Measurements from ENCODE around the gene ARPC5L.

Gene ARPC5L

DNA sequence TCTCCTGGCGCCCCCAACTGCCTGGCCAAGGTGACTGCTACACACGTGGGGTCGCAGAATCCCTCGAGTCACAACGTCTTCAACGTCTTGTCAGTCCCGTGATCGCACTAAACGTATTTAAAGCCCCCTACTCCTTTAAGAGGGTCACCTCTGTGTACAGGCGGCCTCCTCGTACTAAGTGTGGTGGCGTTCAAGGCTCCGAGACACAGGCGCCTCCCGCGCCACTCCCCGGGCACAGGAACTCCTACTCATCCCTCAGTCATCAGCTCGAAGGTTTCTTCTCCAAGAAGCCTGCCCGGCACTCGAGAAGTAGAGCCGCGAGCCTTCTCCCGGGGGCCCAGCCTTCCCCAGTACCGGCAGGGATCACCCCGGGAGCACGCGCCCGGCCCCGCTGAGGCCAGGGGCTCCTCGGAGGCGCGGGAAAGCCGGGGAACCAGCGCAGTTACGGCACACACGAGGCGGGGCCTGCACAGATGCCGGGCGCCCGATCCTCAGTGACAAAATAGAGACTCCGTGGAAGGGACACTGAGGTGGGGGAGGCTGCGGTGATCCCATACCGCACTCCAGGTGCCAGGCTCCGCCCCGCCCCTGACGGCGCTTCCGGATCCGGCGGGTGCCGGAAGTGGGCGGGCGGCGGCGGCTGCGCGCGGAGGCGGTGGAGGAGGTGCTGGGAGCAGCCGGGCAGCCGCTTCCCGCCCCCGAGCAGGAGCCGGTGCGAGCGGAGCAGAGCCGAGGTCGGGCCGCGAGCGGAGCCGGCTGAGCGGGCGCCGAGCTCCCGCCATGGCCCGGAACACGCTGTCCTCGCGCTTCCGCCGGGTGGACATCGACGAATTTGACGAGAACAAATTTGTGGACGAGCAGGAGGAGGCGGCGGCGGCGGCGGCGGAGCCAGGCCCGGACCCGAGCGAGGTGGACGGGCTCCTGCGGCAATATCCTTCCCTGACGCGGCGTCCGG, 6.9 kb downstream of the ARPC5L start:
- DNase-seq = peak; percentile 79

DNA sequence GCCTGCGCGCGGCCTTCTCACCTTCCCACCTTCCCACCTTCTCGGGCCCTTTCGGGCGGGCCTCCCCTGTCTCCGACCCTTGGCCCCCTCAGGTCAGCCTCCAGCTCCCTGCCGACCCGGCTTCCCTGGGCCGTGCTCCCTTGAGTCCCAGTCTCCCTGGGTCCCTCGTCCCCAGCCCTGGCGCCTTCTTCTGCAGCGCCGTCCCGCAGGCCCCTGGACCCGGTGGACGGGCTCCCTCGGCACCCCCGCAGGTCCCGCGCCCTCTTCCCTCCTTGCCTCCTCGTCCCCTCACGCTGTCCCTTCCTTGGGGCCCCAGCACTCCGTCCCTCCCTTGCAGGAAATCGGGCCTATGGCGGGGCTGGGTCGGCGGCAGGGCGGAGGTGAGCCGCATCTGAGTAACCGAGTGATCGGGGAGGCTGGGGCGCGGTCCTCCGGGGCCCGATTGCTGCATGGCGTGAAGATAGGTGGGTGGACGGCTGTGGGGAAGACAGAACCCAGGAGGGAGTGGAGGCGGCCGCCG, 7.6 kb downstream of the ARPC5L start:
- no peak for DNase-seq

DNA sequence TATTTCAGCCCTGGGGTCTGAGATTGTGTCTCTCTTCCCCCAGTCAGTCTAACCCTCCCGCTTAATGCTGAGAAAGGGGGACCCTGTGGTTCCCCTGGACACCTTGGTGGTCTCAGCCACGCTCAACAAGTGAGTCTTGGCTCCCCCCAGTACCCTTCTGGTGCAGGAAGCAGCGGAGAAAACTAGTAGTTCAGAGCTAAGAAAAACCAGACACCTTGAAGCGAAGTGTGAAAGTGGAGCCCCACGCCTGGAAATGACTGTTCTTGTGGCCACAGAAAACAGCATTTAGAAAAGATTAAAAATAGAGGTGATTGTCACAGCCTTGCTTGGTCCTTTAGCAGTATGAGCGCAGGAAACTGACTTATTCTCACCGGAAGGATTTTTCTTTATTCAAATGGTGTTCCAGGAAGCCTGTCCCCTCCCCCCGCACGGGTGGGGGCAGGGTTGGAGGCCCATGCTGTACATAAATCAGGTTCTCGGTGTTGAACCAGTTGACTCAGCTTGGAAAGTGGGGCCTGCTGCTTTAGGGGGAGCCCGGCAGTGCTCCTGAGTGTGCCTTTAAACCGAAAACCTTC, 8.1 kb downstream of the ARPC5L start:
- peak; percentile 49 for DNase-seq

DNA sequence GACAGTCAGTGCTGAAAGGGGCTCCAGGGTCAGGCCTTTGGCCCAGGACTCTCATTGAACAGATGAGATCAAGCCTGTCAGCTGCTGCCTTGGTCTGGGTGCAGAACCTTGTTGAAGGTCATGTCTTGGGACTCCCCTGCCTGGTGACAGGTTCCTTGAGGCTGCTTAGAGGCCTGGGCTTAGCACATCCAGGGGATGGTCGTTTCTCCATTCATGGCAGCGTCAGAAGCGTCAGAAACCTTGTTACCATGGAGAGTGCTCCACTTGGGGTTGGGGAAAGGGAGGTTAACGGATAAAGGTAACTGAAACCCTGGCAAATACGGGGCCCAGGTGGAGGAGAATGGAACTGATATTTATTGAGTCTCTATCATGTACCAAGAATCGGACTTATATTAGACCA, 8.8 kb downstream of the ARPC5L start:
- no peak for DNase-seq

DNA sequence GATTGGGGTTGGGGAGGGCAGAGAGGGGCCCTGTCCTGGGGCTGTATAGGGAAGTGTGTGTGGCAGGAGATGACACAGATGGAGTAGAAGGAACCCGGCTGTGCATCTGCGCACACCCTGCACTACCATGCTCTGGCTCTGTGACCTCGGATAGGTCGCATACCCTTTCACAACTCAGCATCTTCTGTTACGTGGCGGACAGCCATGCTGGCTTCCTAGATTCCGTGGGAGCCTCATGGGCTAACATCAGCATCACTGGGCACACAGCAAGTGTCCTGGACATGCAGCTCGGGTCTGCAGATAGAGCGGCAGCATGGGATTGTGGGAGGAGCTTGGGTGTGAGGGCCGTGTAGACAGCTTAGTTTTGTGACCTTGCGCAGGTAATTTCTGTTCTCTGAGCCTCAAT, 9.2 kb downstream of the ARPC5L start:
- no peak for DNase-seq

DNA sequence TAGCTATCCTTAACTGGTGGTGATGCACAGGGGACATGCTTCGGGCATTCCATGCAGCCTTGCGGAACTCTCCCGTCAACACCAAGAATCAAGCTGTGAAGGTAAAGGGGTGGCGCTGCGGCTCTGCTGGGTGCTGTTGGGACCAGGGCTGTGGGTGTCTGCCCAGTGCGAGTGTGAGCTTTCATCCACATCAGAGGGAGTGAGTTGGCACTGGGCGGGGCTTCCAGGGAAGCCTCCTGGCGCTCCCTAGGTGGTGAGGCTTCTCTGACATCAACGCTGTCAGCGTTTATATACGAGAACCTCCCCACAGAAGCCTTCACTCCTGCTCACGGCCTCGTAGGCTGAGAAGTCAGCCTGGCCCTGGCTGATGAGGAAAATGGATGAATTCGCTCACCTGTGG, 11.7 kb downstream of the ARPC5L start:
- DNase-seq = no peak

DNA sequence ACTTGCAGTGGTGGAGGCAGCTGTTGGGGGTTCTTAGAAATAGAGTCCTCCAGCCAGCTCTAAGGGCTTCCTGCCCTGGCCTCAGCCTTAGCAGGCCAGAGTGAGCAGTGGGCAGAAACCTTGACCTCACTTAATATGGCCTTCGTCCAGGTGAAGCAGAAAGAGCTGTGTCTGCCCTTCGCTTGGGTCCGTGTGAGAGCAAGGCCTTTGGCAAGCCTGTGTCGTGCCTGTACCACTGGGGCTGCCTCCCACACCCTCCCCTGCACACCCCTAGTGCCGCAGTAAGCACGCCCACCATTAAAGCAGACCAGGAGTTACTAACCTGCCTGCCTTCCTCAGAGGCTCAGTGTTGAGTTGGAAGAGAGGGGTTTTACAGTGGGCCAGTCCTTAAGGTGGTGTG, 13.6 kb downstream of the ARPC5L start:
- DNase-seq = no peak

DNA sequence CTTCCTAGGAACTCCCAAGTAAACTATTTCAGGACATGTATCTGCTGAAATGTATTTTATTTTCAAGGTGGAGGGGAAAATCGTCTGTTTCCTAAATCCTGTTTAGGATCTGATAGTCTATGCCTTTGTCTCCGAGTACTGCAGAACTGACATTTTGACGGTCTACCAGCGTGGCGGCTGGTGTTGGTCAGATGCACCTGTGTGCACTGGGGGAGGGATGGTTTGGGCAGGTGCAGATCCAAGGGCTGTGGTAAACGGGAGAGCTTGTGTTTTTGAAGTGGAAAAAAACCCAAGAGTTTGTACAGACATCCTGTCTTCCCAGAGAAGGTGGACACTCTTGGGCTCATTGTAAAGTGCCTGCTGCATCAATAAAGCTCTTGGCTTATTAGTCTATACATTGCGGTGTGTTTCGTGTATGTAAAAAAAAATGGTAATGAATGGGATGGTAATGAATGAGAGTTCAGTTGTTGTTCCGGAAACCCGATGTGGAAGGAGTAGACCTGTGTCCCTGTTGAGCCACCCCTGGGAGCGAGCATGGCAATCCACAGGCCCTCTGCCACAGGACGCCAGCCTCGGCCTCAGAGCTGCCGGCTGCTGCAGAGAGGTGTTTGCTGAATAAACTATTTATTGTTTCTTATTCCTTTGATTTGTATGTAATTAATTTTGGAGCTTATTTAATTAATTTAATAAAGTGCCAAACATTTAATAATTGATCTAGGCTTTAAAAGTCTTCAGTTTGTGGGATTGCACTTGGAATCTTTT, 15.3 kb downstream of the ARPC5L start:
- no peak for DNase-seq

DNA sequence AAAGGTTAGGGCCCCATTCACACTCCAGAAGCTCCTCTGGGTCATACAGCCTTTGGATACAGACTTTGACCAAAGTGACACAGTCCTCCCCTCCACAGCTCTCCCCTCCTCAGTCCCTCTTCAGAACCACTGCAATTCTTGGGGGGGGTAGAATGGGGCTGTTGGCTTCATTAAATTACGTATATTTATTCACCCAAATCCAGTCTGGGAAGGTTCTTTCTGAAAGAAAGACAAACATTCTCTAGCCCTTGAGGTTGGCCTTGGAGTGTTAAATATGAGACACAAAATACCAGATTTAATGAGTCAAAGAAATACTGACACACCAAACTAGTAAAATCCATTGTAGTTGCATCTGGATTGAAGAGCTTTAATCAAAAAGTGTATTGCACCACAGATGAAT, 16.1 kb downstream of the ARPC5L start:
- DNase-seq = no peak

DNA sequence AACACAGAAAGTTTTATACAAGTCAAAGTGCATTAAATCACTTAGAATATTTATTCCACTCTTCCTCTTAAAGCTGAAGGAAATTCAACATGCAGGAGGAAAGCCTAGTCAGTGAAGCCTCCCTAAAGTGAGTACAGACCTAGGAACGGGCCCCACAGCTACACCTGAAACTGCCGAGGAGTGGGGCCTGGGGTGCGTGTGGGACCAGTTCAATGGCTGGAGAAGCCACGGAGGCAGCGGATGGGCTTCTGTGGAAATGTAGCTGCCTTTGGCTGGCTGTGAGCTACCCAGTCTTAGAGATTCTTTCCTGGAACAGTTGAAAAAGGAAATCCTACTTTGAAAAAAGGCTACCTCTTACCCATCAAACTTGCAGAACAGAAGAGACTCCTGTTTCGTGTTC, 16.6 kb downstream of the ARPC5L start:
- DNase-seq = no peak

DNA sequence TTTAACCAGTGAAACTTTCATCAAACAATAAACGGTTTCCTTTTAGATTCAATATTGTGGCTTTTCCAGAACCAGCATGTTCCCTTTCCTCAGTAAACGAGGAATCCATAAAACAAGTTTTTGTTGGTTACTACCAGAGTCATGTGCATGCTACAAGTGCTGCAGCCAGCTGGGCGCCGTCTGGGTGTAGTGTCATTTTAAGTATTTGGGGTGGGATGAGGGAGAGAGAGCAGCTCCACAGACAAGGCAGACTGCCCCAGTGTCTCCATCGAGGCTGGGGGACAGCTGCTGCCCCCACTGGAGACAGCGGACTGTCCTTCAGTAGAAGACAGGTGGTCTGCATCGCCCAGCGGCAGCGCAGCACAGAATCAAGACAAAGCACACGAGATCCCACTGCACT, 17.3 kb downstream of the ARPC5L start:
- no peak for DNase-seq

DNA sequence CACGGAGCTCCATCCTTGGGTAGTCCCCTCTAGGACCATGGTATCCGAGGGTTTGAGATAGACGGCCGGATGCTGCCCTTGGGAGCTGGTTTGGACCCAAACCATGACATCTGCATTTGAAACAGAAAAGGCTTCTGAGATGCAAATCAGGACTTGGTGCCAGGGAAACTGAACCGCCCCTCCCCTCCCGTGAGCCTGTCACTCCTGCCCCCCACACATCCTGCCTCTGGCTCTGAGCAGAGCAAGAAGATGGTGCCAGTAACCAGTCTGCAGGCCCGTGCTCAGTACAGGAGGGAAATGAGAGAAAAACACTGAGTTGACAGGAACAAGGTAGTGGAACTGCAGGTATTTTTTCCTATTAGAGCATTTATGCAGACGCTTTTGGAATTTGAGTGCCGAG, 18.6 kb downstream of the ARPC5L start:
- DNase-seq = no peak

DNA sequence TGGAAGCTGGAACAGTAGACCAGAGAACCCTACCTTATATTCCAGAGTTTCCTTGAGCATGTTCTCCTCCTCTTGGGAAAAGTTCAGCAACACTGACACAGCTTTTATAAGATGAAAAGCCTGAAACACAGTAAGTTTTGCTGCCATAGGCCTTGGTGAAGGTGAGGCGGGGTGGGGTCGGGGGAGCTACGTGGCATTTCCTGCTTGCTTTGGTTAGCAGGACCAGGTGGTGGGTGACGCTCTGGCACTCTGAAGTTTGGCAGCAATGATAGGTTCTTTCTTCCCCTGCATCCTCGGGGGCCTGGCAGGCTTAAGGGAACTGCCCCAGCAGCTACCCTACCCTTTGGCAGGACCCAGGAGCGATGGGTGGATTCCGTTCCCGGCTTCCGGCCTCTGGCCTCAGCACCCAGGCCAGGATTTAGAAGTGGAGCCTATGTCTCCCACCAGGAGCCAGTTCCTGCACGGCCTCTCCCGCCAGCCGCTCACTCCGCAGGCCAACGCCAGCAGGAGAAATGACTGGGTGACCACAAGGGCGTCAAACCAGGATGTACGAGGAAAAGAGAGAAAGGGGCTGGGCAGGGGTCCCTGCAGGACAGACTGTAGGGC, 19.3 kb downstream of the ARPC5L start:
- no peak for DNase-seq

DNA sequence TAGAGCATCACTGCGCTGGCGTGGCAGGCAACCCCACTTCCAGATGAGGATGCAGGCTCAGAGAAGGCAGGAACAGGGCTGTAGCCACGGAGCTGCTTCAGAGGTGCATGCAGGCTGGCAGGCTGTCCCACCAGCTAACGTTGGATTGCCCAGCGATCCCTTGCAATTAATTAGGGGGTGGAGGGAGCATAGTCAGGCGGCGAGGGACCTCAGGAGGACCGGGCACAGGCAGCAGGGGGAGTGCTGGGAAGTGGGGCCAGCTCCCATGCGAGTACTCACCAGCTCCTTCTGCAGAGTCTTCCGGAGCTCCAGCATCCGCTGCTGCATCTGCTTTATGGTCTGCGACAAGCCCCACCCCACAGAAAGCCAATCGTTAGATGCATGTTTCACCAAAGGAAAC, 20.3 kb downstream of the ARPC5L start:
- DNase-seq = no peak

DNA sequence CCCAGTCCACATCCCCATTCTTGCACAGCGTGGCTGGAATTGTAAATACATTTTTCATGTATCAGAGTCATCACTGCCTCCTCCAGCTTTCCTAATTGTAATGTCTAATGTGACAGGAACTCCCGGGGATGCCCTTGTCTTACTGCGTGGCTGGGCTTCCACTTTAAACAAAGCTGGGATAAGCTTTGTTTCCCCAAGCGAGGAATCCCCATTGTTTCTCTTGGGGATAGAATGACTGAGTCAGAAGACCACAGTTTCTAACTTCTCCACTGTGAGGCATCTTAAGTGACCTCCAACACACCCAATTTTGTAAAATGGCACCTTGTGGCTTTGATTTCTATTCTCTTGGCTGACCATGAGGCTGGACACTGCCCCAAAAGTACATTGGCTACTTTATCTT, 22.4 kb downstream of the ARPC5L start:
- peak; percentile 14 for DNase-seq

DNA sequence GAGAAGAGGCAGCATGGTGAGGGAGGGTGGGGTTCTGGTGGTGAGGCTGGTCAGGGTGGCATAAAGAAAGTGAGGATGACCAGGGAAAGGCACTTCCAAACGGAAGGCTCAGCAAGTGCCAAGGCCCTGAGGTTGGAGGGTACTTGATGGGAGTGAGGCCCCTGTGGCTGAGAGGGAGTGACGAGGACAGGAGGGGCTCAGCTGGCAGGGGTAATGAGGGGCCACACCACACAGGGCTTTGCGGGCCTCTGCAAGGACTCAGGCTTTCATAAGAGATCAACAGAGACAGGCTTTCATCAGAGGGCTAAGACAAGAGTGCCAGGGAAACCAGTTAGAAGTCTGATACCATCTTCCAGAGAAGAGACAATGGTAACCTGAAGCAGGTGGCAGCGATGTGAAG, 23.6 kb downstream of the ARPC5L start:
- no peak for DNase-seq

DNA sequence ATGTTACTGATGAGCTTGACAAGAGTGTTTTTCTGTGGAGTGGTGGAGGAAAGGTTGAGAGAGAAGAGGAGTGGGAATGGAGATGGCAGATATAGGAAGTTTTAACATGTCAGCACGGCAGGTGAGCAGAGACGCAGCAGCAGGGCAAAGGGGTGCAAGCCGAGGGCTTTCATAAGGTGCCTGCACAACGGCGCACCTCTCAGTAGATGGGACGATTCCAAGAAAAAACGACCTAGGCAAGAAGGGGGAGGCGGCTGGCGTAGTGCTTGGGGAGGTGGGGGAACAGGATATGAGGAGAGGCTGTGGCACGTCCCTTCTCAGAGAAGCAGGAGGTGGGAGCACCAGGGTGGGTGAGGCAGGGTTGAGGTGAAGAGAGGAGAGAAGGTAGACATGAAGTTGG, 24.5 kb downstream of the ARPC5L start:
- no peak for DNase-seq

DNA sequence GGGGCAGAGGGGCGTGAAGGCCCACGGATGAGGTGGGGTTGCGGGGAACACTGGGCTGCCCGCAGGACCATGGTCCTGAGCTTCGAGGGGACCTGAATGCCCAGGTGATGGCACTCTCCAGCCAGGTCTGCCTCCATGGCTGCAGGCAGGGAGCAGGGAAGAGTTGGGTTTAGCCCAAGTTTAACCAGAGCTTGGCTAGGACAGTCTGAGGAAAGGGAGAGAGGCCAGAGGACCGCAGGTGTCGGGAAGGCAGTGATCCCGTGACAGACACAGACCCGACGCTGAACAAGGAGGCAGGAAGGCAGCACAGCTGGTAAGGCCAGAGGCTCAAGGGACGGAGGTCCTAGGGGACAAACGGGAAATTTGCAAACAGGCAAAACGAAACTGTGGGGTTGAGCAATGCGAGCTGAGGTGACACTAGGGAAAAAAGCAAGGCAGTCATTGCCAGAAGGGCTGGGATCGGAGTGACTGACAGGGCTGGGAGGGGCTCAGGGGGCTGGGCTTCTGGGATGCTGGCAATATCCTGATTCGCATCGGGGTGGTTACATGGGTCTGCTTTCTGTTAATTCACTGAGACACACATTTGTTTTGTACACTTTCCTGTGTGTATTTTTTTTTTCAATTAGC, 25.0 kb downstream of the ARPC5L start:
- DNase-seq = no peak

DNA sequence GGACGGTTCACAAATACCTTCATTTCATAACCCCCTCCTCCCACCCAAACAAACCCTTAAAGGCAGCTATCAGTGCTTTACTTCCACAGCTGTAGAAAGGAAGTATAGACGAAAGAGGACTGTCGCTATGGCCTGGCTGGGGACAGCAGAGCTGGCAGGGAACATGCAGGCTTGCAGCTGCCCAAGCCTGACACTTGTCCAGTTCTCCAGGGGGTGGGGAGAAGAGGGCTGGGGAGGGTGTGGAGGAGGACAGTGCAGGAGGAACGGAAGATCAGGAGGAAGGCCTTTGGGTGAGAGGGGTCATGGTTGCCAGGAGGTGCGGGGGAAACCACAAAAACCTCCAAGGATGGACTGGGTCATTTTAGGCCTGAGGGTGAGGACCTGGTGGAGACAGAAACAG, 25.9 kb downstream of the ARPC5L start:
- DNase-seq = no peak

DNA sequence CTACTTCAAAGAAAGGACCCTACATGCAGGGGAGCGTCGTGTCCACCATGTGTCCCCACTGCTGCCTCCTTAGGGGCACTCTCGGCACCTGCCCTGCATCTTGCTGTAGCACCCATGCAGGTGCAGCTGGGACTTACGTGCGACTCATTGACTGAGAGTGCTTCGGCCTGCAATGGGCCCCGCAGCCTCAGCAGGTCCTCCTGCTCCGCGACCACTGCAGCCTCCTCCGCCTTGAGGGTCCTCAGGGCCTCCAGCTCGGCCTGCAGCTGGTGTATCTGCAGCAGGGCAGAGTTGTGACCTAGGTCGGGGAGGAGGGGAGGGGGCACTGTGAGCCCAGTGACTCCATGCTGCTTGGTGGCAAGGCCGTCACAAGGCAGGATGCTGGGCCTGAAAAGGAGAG, 27.1 kb downstream of the ARPC5L start:
- DNase-seq = no peak

DNA sequence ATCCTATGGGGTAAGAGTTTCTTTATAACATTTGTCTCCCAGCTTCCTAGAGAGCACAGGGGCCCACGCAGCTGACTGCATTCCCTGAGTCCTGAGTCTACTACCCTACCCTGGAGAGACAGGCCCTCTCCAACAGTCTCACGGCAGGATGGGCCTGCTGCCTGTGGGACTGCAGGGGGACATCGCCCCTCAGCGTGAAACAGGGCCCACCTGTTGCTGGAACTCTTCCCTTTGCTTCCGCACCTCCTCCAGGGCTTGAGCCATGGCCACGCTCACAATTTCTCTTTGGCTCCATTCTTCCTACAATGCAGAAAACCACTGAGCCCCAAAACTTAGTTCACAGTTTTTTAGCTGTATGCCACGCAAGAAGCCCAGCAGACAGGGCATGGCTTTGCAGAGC, 28.2 kb downstream of the ARPC5L start:
- no peak for DNase-seq

DNA sequence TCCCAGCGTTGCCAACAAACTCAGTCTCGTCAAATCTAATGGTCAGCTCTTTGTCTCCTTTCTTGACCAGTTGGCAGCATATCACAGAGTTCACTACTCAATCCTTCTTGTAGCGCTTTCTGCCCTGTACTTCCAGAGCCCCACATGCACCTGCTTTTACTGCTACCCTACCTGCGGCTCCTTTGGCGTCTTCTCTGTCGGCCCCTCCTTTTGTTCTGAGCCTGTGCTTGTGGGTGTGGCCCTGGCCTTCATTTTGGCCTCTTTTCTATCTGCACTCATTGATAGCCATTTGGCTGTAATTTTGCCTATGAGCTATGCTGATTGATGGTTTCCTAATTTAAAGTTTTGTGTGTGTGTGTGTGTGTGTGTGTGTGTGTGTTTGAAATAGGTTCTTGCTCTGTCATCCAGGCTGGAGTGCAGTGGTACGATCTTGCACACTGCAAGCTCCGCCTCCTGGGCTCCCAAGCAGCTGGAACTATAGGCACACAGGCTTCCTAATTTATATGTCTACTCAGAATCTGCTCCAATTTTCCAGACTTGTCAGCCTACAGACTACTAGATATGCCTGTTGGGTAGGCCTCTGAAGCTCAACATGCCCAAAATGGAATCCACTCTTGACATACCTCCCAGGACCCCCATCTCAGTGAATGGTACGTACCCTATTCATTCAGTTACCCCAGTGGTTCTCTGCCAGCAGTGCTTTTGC, 32.3 kb downstream of the ARPC5L start:
- DNase-seq = no peak

Data from fibroblast of upper back skin (primary cell).